SK-N-SH (cell line): Measurements from ENCODE around the gene SNRNP25. TPM values are rescaled to one million over a fixed set of nuclear protein-coding genes. Genes with fewer than 3 reads are reported as not detected.

Experiments used
- CTCF ChIA-PET: fragments of 300-600, 350-600 bp; formaldehyde crosslinking; extraction: SDS; loops from one replicate; lab custom pipeline; 2021; lab: Yijun Ruan, JAX
- POLR2A ChIA-PET: fragments of 350-600 bp; sonication (Branson Sonifier 250); formaldehyde crosslinking; extraction: SDS; loops from one replicate; lab custom pipeline; 2020; ENCODE audit warnings: antibody characterized with exemption, inconsistent platforms; lab: Yijun Ruan, JAX
- DNase-seq: peaks from one replicate; pipeline ENCODE4 v3.0.0; 2012
- H2AFZ ChIP-seq: fragments of 200-600 bp; sonication (generic); 2 replicates; pipeline ENCODE4 v1.8.1; 2016; ENCODE audit warnings: antibody characterized with exemption, mild to moderate bottlenecking, low read depth
- H3F3A ChIP-seq: fragments of 200-600 bp; sonication (generic); replicated peaks from 2 replicates; pipeline ENCODE3; 2016; ENCODE audit warnings: antibody characterized with exemption, mild to moderate bottlenecking; ENCODE audit not compliant: insufficient read depth
- H3K27ac ChIP-seq, 2 experiments: fragments of 200-500 bp in 1 of 2; fragments of 200-600 bp in 1 of 2; sonication (Bioruptor generic) in 1 of 2; sonication (generic), shearing (Covaris generic) in 1 of 2; 2 replicates each; pipeline versions ENCODE4 v1.5.1 to v1.6.1; 2014 to 2016; ENCODE audit warnings: low read depth in 2 of 2, inconsistent platforms in 1 of 2, low read length in 1 of 2, mild to moderate bottlenecking in 1 of 2, mixed read lengths in 1 of 2
- H3K27me3 ChIP-seq: fragments of 200-600 bp; sonication (generic), shearing (Covaris generic); 2 replicates; pipeline ENCODE4 v1.6.1; 2016; ENCODE audit warnings: mixed run types; ENCODE audit not compliant: insufficient read depth
- H3K36me3 ChIP-seq, 2 experiments: fragments of 200-500 bp in 1 of 2; fragments of 200-600 bp in 1 of 2; sonication (Bioruptor generic) in 1 of 2; sonication (generic) in 1 of 2; replicated peaks in 1 of 2; 2 replicates each; pipeline versions ENCODE3 to v1.5.1; 2014 to 2016; ENCODE audit warnings: low read length in 1 of 2, mild to moderate bottlenecking in 1 of 2; ENCODE audit not compliant: insufficient read depth in 2 of 2, control insufficient read depth in 1 of 2
- H3K4me1 ChIP-seq, 2 experiments: fragments of 200-500 bp in 1 of 2; fragments of 200-600 bp in 1 of 2; sonication (Bioruptor generic) in 1 of 2; sonication (generic), shearing (Covaris generic) in 1 of 2; 2 replicates each; pipeline versions ENCODE4 v1.5.1 to v1.6.1; 2014 to 2016; ENCODE audit warnings: low read depth in 1 of 2, low read length in 1 of 2, mixed run types in 1 of 2; ENCODE audit not compliant: insufficient read depth in 2 of 2, control insufficient read depth in 1 of 2
- H3K4me2 ChIP-seq: fragments of 200-600 bp; sonication (generic), shearing (Covaris generic); 2 replicates; pipeline ENCODE4 v1.6.1; 2017; ENCODE audit warnings: mixed run types
- H3K4me3 ChIP-seq, 2 experiments: fragments of 200-500 bp in 1 of 2; fragments of 200-600 bp in 1 of 2; sonication (Bioruptor generic) in 1 of 2; sonication (generic), shearing (Covaris generic) in 1 of 2; 2 replicates each; pipeline versions ENCODE4 v1.5.1 to v1.8.1; 2014 to 2016; ENCODE audit warnings: low read depth in 2 of 2, inconsistent platforms in 1 of 2, low read length in 1 of 2, mild to moderate bottlenecking in 1 of 2, mixed read lengths in 1 of 2, moderate library complexity in 1 of 2
- H3K79me2 ChIP-seq: fragments of 200-600 bp; sonication (generic); 2 replicates; pipeline ENCODE4 v1.8.1; 2017; ENCODE audit warnings: mild to moderate bottlenecking; ENCODE audit not compliant: insufficient read depth
- H3K9ac ChIP-seq: fragments of 200-600 bp; sonication (generic); 2 replicates; pipeline ENCODE4 v1.6.1; 2017; ENCODE audit warnings: mixed run types
- H3K9me2 ChIP-seq: fragments of 200-600 bp; sonication (generic); 2 replicates; pipeline ENCODE4 v1.6.1; 2017; ENCODE audit warnings: mixed run types
- H3K9me3 ChIP-seq: fragments of 200-600 bp; sonication (generic); 2 replicates; pipeline ENCODE4 v1.6.1; 2017; ENCODE audit warnings: mixed run types, mild to moderate bottlenecking, moderate library complexity
- H4K20me1 ChIP-seq: fragments of 200-600 bp; sonication (generic); 2 replicates; pipeline ENCODE4 v1.6.1; 2017; ENCODE audit warnings: mild to moderate bottlenecking, mixed run types; ENCODE audit not compliant: insufficient read depth
- CHD2 ChIP-seq: fragments of 150-350 bp; IDR thresholded peaks from 2 replicates; pipeline ENCODE4 v1.6.1; 2018; ENCODE audit warnings: low read length; ENCODE audit not compliant: partially characterized antibody
- FOXJ3 ChIP-seq: sonication (generic); formaldehyde crosslinking; IDR thresholded peaks from 2 replicates; pipeline ENCODE4 v1.5.1; 2020; ENCODE audit warnings: mild to moderate bottlenecking, missing genetic modification reagents
- FOXM1 ChIP-seq: IDR thresholded peaks from 2 replicates; pipeline ENCODE4 v1.4.0; 2012; ENCODE audit warnings: low read depth, mild to moderate bottlenecking
- JUND ChIP-seq: IDR thresholded peaks from 2 replicates; pipeline ENCODE4 v1.4.0; 2012
- MAX ChIP-seq: IDR thresholded peaks from 2 replicates; pipeline ENCODE4 v1.4.0; 2012; ENCODE audit warnings: low read depth
- MXI1 ChIP-seq: IDR thresholded peaks from 2 replicates; pipeline ENCODE4 v1.6.1; 2012; ENCODE audit warnings: mild to moderate bottlenecking, low read depth, low read length, improper control_type of control experiment
- NRF1 ChIP-seq: IDR thresholded peaks from 2 replicates; pipeline ENCODE4 v1.6.1; 2012; ENCODE audit warnings: low read depth, mild to moderate bottlenecking, low read length
- PBX3 ChIP-seq: IDR thresholded peaks from 2 replicates; pipeline ENCODE4; 2012
- RAD21 ChIP-seq: IDR thresholded peaks from 2 replicates; pipeline ENCODE4 v1.6.1; 2012; ENCODE audit warnings: mild to moderate bottlenecking, low read length
- RCOR1 ChIP-seq: fragments of 150-350 bp; IDR thresholded peaks from 2 replicates; pipeline ENCODE4 v1.6.1; 2017; ENCODE audit warnings: antibody characterized with exemption, low read length
- RFX5 ChIP-seq: IDR thresholded peaks from 2 replicates; pipeline ENCODE4 v1.6.1; 2012; ENCODE audit warnings: mild to moderate bottlenecking, improper control_type of control experiment, low read length
- SIN3A ChIP-seq: IDR thresholded peaks from 2 replicates; pipeline ENCODE4 v1.6.1; 2012; ENCODE audit warnings: low read depth, mild to moderate bottlenecking, low read length, moderate library complexity, borderline replicate concordance
- SMC3 ChIP-seq: IDR thresholded peaks from 2 replicates; pipeline ENCODE4 v1.6.1; 2012; ENCODE audit warnings: low read depth, low read length, improper control_type of control experiment
- TEAD4 ChIP-seq: IDR thresholded peaks from 2 replicates; pipeline ENCODE4 v1.4.0; 2012; ENCODE audit warnings: mild to moderate bottlenecking, borderline replicate concordance; ENCODE audit not compliant: insufficient read depth
- YY1 ChIP-seq: IDR thresholded peaks from 2 replicates; pipeline ENCODE4 v1.4.0; 2012; ENCODE audit warnings: low read depth, mild to moderate bottlenecking
- ZBTB33 ChIP-seq: IDR thresholded peaks from 2 replicates; pipeline ENCODE4 v1.4.0; 2012; ENCODE audit warnings: low read depth, borderline replicate concordance
- WGBS: methylation state at CpG from one replicate; pipeline ENCODE4 v1.1.6; 2017; ENCODE audit warnings: low lambda C conversion rate; 5-methylcytosine and 5-hydroxymethylcytosine counted together
- polyA plus RNA-seq, 3 experiments: library from polyadenylated mRNA; depleted of rRNA; stranded (reverse); fragments of >200 nt; gene quantifications; 2 replicates each; pipeline ENCODE4 v1.2.3, GENCODE V29; 2012

Gene SNRNP25
- polyA plus RNA-seq, 1 of the 3 experiments (the other 2 are of a cell fraction): 73.4 TPM

GRCh38 chr16:92431-93339, 39.1 kb downstream of the SNRNP25 start:
- no peaks in the 10 kb centered on the region for H3K79me2 ChIP-seq
- H3K27me3 ChIP-seq: no peaks in the 10 kb centered on the region
- no peaks in the 10 kb centered on the region for H3K9me2 ChIP-seq
- peaks cover 0 to 11% of the 10 kb centered on the region in 2 experiments; a peak in 1 of 4 replicates for H3K4me1 ChIP-seq
- H3F3A ChIP-seq: peaks cover 8% of the 10 kb centered on the region
- ChIA-PET POLR2A (no interaction called here), CTCF (interaction anchor here (0.9 to 27.8 kb wide), 6 partner anchors 9 to 88 kb away, joined by 3 to 793 read pairs (median 5); partner anchors contain the start of genes HBQ1 and RHBDF1)
- no peak for DNase-seq
- no peak overlapping the region for H2AFZ ChIP-seq
- no peak overlapping the region for H3K4me2 ChIP-seq
- H3K9me3 ChIP-seq: no peaks in the 10 kb centered on the region
- H3K9ac ChIP-seq: no peak overlapping the region
- no peak overlapping the region; a peak in 1 of 4 replicates for H3K27ac ChIP-seq
- H3K36me3 ChIP-seq: peaks cover 0 to 18% of the 10 kb centered on the region in 2 experiments
- TF ChIP-seq SMC3 (no peak), SIN3A (no peak), ZBTB33 (no peak), RAD21 (no peak), TEAD4 (no peak), RCOR1 (no peak), RFX5 (no peak), MAX (no peak), YY1 (no peak), JUND (no peak), CHD2 (no peak), FOXJ3 (CRISPR knock-in tag) (no peak), FOXM1 (no peak), PBX3 (no peak), NRF1 (no peak), MXI1 (no peak)
- WGBS: 86% methylated on average over 14 of the region's 15 CpGs
- peaks cover 9% of the 10 kb centered on the region; the same call in 1 of the 2 replicates for H4K20me1 ChIP-seq
- no peak overlapping the region for H3K4me3 ChIP-seq
